Measurements from ENCODE around the gene SPP1. TPM values are rescaled to one million over a fixed set of nuclear protein-coding genes. Genes with fewer than 3 reads are reported as not detected.
A peak's percentile ranks its signal among the peaks of the same experiment; 100 is the strongest.

SPP1 gene
- not detected in 2 replicates for total RNA-seq (2011; cell fraction: chromatin; rRNA removed; ENCODE audit: low replicate concordance)
- total RNA-seq (2011; cell fraction: nucleolus; rRNA removed): not detected in 2 replicates
- not detected in 2 replicates for total RNA-seq (2011; cell fraction: nucleoplasm; rRNA removed)
- total RNA-seq (2014; rRNA removed) (not detected in 2 replicates), total RNA-seq (2014; rRNA removed; fragmentation: Illumina TruSeq; extraction: Trizol) (not detected in 2 replicates), total RNA-seq (2015; rRNA removed; fragmentation: Illumina TruSeq; extraction: Trizol) (not detected in 2 replicates), total RNA-seq (2021) (0.64 and 0.81 TPM in 2 replicates), polyA plus RNA-seq (2011; rRNA removed) (not detected in 2 replicates), polyA plus RNA-seq (2014; fragmentation: Illumina TruSeq; extraction: Trizol) (not detected in 2 replicates), polyA plus RNA-seq (2014; fragmentation: Nextera tagmentation; extraction: Ambion mirVana) (under 1 TPM in 1 of 2 experiments, not detected in 1; 0.10 TPM), polyA plus RNA-seq (2014; rRNA removed) (not detected in 2 replicates), polyA minus RNA-seq (2011; rRNA and poly(A)+ RNA removed) (not detected in 2 replicates), Bru-seq, nascent RNA (not detected), BruChase-seq, experiment 1, labeled RNA remaining after a 2-hour chase (not detected), BruChase-seq, experiment 2, labeled RNA remaining after a 6-hour chase (not detected)
- polyA plus RNA-seq (2011; cell fraction: cytosol; rRNA removed): 0.16 TPM in 1 of 2 replicates, not detected in the other
- not detected in 2 replicates for polyA plus RNA-seq (2011; cell fraction: nucleus; rRNA removed)
- 0.11 TPM in 1 of 2 replicates, not detected in the other for polyA plus RNA-seq (2012)
- polyA minus RNA-seq (2011; cell fraction: cytosol; rRNA and poly(A)+ RNA removed): 1.1 TPM in 1 of 2 replicates, not detected in the other
- polyA minus RNA-seq (2011; cell fraction: nucleus; rRNA and poly(A)+ RNA removed): not detected in 2 replicates
- long read RNA-seq, experiment 1: 0 reads
- long read RNA-seq, experiment 2: 0 reads
- long read RNA-seq, experiment 3: 0 reads

DNA sequence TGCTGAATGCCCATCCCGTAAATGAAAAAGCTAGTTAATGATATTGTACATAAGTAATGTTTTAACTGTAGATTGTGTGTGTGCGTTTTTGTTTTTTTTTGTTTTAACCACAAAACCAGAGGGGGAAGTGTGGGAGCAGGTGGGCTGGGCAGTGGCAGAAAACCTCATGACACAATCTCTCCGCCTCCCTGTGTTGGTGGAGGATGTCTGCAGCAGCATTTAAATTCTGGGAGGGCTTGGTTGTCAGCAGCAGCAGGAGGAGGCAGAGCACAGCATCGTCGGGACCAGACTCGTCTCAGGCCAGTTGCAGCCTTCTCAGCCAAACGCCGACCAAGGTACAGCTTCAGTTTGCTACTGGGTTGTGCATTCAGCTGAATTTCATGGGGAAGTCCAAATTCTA is at the start of gene SPP1:
TSS of gene SPP1 (plus strand) at position 249 of the 400 bp plus-strand sequence. CDS start 1,182 bp downstream, outside the sequence.
- no peak within 1 kb of the TSS for H3K4me2 ChIP-seq (ENCODE audit: insufficient read depth, low read length)
- H3K9me1 ChIP-seq (ENCODE audit: control insufficient read depth, insufficient read depth, low read length): no peaks in the 10 kb centered on the region
- ChIA-PET CTCF (ENCODE audit: low intra/inter-chr PET ratio) (no interaction called here), POLR2A (no interaction called here)
- 0 out of 3 replicates have a peak, but pooled peaks have one; percentile 32 for ATAC-seq
- H3K9me3 ChIP-seq (replicated peaks; ENCODE audit: control insufficient read depth, insufficient read depth, low read depth, low read length): no peaks in the 10 kb centered on the region
- DNase-seq (ENCODE audit: extremely low read depth in 1 of 4, low spot score in 3 of 4): no peak
- H4K20me1 ChIP-seq (replicated peaks; ENCODE audit: control insufficient read depth, insufficient read depth, low read length): no peaks in the 10 kb centered on the region
- in situ Hi-C loops (cut with MboI): loop anchor here (10.0 kb wide), 1 partner anchor 121 kb away; no protein-coding TSS in a partner anchor
- H2AFZ ChIP-seq (ENCODE audit: low read depth, low read length): no peak within 1 kb of the TSS
- H3K9ac ChIP-seq (ENCODE audit: insufficient read depth in 1 of 2, low read depth in 2 of 2, low read length in 2 of 2): no peak within 1 kb of the TSS
- H3K4me3 ChIP-seq: no peak within 1 kb of the TSS
- no peak for FAIRE-seq
- under 1% methylated on average over 8 of the region's 8 CpGs for WGBS (ENCODE audit: insufficient coverage, low coverage, missing lambda C conversion rate)
- H3K4me1 ChIP-seq (replicated peaks in 1 of 2; ENCODE audit: control insufficient read depth in 2 of 2, insufficient read depth in 2 of 2, low read length in 2 of 2): no peaks in the 10 kb centered on the region
- TF ChIP-seq HDAC2 (IDR thresholded peaks at IDR 0.05) (no peak), MTA1 (IDR thresholded peaks at IDR 0.05; ENCODE audit: borderline replicate concordance) (no peak), ZNF217 (CRISPR knock-in tag; IDR thresholded peaks at IDR 0.05) (no peak), ZNF785 (CRISPR knock-in tag; IDR thresholded peaks at IDR 0.05) (no peak), SAFB2 (IDR thresholded peaks at IDR 0.05; ENCODE audit: borderline replicate concordance, low read depth, low read length, severe bottlenecking) (no peak), OTX1 (CRISPR knock-in tag; IDR thresholded peaks at IDR 0.05) (no peak), SIN3A (IDR thresholded peaks at IDR 0.05; ENCODE audit: borderline replicate concordance in 2 of 2, control insufficient read depth in 1 of 2, low read depth in 2 of 2, low read length in 2 of 2) (no peak), ARID4B (CRISPR knock-in tag; IDR thresholded peaks at IDR 0.05) (no peak), BRF1 (IDR thresholded peaks at IDR 0.05; ENCODE audit: borderline replicate concordance, extremely low read depth, insufficient read length) (no peak), ZNF3 (CRISPR knock-in tag; IDR thresholded peaks at IDR 0.05) (no peak)
- TF ChIP-seq, protein P1, sequence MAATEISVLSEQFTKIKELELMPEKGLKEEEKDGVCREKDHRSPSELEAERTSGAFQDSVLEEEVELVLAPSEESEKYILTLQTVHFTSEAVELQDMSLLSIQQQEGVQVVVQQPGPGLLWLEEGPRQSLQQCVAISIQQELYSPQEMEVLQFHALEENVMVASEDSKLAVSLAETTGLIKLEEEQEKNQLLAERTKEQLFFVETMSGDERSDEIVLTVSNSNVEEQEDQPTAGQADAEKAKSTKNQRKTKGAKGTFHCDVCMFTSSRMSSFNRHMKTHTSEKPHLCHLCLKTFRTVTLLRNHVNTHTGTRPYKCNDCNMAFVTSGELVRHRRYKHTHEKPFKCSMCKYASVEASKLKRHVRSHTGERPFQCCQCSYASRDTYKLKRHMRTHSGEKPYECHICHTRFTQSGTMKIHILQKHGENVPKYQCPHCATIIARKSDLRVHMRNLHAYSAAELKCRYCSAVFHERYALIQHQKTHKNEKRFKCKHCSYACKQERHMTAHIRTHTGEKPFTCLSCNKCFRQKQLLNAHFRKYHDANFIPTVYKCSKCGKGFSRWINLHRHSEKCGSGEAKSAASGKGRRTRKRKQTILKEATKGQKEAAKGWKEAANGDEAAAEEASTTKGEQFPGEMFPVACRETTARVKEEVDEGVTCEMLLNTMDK (IDR thresholded peaks at IDR 0.05; ENCODE audit: borderline replicate concordance, insufficient read depth, low read depth, low read length, poor library complexity, severe bottlenecking): no peak
- intact Hi-C loops (cut with micrococcal nuclease): no loop called here
- peaks cover 2 to 4% of the 10 kb centered on the region in 2 experiments; a peak in 1 of 5 replicates for H3K27me3 ChIP-seq (ENCODE audit: control insufficient read depth in 2 of 2, insufficient read depth in 2 of 2, low read length in 2 of 2)
- no peaks in the 10 kb centered on the region for H3K79me2 ChIP-seq (ENCODE audit: control insufficient read depth, insufficient read depth, low read length)
- BruUV-seq (replicated peaks): no TSS peak
- no peak within 1 kb of the TSS for H3K27ac ChIP-seq (ENCODE audit: extremely low read depth, low read depth, low read length)
- H3K36me3 ChIP-seq (ENCODE audit: control insufficient read depth, insufficient read depth, low read length): no peaks in the 10 kb centered on the region

Data from K562 (cell line).